ENCODE measurements around the gene HIBADH.

DNA sequence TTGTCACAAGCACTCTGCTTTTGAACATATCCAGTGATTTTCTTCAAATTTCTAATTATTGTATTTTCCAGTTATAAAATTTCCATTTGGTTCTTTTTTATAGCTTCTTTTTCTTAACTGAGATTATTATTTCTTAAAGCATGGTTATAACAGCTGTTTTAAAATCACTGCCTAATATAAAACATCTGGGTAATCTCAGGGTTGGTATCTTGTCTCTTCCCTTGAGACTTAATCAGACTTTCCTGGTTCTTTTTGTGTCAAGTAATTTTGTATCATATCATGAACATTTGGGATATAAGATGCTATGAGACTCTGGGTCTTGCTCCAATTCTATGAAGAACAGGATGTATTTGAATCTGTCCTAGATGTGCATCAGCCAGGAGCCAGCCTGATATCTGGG lies 93.6 kb downstream of the HIBADH start:
- TF ChIP-seq POLR2A (IDR thresholded peaks at IDR 0.05): no peak
- TF ChIP-seq, protein P1, sequence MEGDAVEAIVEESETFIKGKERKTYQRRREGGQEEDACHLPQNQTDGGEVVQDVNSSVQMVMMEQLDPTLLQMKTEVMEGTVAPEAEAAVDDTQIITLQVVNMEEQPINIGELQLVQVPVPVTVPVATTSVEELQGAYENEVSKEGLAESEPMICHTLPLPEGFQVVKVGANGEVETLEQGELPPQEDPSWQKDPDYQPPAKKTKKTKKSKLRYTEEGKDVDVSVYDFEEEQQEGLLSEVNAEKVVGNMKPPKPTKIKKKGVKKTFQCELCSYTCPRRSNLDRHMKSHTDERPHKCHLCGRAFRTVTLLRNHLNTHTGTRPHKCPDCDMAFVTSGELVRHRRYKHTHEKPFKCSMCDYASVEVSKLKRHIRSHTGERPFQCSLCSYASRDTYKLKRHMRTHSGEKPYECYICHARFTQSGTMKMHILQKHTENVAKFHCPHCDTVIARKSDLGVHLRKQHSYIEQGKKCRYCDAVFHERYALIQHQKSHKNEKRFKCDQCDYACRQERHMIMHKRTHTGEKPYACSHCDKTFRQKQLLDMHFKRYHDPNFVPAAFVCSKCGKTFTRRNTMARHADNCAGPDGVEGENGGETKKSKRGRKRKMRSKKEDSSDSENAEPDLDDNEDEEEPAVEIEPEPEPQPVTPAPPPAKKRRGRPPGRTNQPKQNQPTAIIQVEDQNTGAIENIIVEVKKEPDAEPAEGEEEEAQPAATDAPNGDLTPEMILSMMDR (IDR thresholded peaks at IDR 0.05 in 4 of 5, conservative IDR thresholded peaks at IDR 0.05 in 1 of 5): no peak

Data from gastrocnemius medialis (tissue), 4 donors.